Transverse colon (tissue), 4 donors: ENCODE results near the gene PDE4D.

Experiments used
- CTCF ChIP-seq, 5 experiments: fragments of 200-600 bp in 3 of 5; fragments of 450-650 bp in 2 of 5; sonication (generic) in 3 of 5; IDR thresholded peaks; 1 replicate in 2 of 5; 2 replicates in 3 of 5; pipeline ENCODE4 v1.5.1; 2016 to 2017; ENCODE audit warnings: antibody characterized with exemption in 5 of 5, inconsistent platforms in 3 of 5, mild to moderate bottlenecking in 2 of 5, moderate library complexity in 1 of 5
- EP300 ChIP-seq: sonication (generic); formaldehyde crosslinking; IDR thresholded peaks from one replicate; pipeline ENCODE4 v1.6.1; 2017; ENCODE audit warnings: antibody characterized with exemption, low read depth
- POLR2A ChIP-seq: fragments of 450-650 bp; IDR thresholded peaks from one replicate; pipeline ENCODE4 v1.6.1; 2016; ENCODE audit warnings: antibody characterized with exemption, mild to moderate bottlenecking, moderate library complexity
- POLR2AphosphoS5 ChIP-seq, 3 donors: sonication (generic); formaldehyde crosslinking; IDR thresholded peaks; one replicate each; pipeline ENCODE4 v1.6.1; 2016; ENCODE audit warnings: antibody characterized with exemption in 3 of 3

DNA sequence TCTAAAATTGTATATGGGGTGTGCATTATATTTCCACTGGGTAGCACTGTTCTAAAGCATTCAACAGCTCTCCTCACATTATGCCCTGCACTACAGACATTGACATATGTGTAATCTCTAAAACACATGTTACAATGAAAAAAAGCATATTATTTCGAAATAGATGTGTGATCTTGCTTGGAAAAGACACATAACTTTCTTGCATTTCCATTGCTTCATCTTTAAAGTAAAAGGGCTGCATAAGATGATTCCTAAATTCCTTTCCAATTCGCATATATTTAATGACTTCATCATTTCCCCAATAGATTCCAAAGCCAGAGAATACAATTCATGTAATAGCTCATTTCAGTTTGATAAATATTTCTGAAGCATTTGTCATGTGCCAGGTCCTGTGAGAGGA, 566.9 kb downstream of the PDE4D start:
- no peak for TF ChIP-seq CTCF (IDR thresholded peaks at IDR 0.05)
- no peak for TF ChIP-seq POLR2AphosphoS5 (IDR thresholded peaks at IDR 0.05)
- TF ChIP-seq POLR2A: no peak
- TF ChIP-seq EP300: no peak
